ENCODE data around the gene DOK4. TPM values are rescaled to one million over a fixed set of nuclear protein-coding genes. Genes with fewer than 3 reads are reported as not detected.
A peak's percentile ranks its signal among the peaks of the same experiment; 100 is the strongest.
"Not testable (repeated sequence)": the region's sequence is repeated elsewhere in the genome, so short reads cannot be mapped to it uniquely, and the experiment has no call there.

The DOK4 gene
- total RNA-seq, 3 donors from 2014 or later (not counting 1 experiment from before 2014, with no cell fraction given): 0.75 to 2.5 (median 1.5) TPM

- H3K4me1 Mint-ChIP-seq: peaks cover 10 to 20% of the 10 kb centered on the region in 2 donors
- DNase-seq (peak in 1 of 2 donors; percentile 43), ATAC-seq (peak; percentile 12 to 16 (median 16))
- Histone ChIP-seq H3K4me3 (ENCODE audit: low read length) (peak overlapping the region; percentile 90), H3K9me3 (ENCODE audit: control insufficient read depth, insufficient read depth, low read length) (no peaks in the 10 kb centered on the region), H3K27ac (ENCODE audit: low read length) (peak overlapping the region; percentile 75), H3K27me3 (ENCODE audit: control insufficient read depth, insufficient read depth, low read length) (no peaks in the 10 kb centered on the region), H3K4me1 (ENCODE audit: control insufficient read depth, insufficient read depth, low read length) (peaks cover 20% of the 10 kb centered on the region), H3K36me3 (ENCODE audit: control insufficient read depth, insufficient read depth, low read length) (peaks cover 6% of the 10 kb centered on the region)
- no peak for TF ChIP-seq CTCF (IDR thresholded peaks at IDR 0.05)
- no peaks in the 10 kb centered on the region for H3K9me3 Mint-ChIP-seq
- peak overlapping the region; percentile 90 for H3K4me3 Mint-ChIP-seq
- H3K27ac Mint-ChIP-seq: peak overlapping the region; percentile 77 to 89
- intact Hi-C loops (cut with micrococcal nuclease): loop anchor here (1.0 kb wide), 2 partner anchors 16 to 289 kb away; partner anchors contain the start of genes KATNB1 and POLR2C
- H3K36me3 Mint-ChIP-seq: peaks cover 1% of the 10 kb centered on the region
- WGBS (ENCODE audit: insufficient coverage): 8% methylated on average over 28 of the region's 28 CpGs
- no peaks in the 10 kb centered on the region for H3K27me3 Mint-ChIP-seq (ENCODE audit: low read depth in 2 of 2)
These were observed 39.6 kb downstream of the DOK4 start for GRCh38 chr16:57446531-57447185.

- peaks cover 3% of the 10 kb centered on the region for H3K36me3 ChIP-seq (ENCODE audit: control insufficient read depth, insufficient read depth, low read length)
- TF ChIP-seq CTCF (IDR thresholded peaks at IDR 0.05): no peak
- DNase-seq: no peak
- H3K27me3 Mint-ChIP-seq (ENCODE audit: low read depth in 2 of 2): no peaks in the 10 kb centered on the region
- ATAC-seq: no peak
- H3K9me3 Mint-ChIP-seq: peaks cover 0 to 3% of the 10 kb centered on the region in 2 donors
- H3K9me3 ChIP-seq (ENCODE audit: control insufficient read depth, insufficient read depth, low read length): peaks cover 3% of the 10 kb centered on the region
- H3K27ac ChIP-seq (ENCODE audit: low read length): no peak overlapping the region
- peaks cover 20% of the 10 kb centered on the region for H3K4me1 ChIP-seq (ENCODE audit: control insufficient read depth, insufficient read depth, low read length)
- no peak overlapping the region for H3K27ac Mint-ChIP-seq
- intact Hi-C loops (cut with micrococcal nuclease): no loop called here
- no peaks in the 10 kb centered on the region for H3K27me3 ChIP-seq (ENCODE audit: control insufficient read depth, insufficient read depth, low read length)
- WGBS (ENCODE audit: insufficient coverage): 93% methylated on average over 2 of the region's 2 CpGs
- H3K36me3 Mint-ChIP-seq: peaks cover 13% of the 10 kb centered on the region
- no peak overlapping the region for H3K4me3 ChIP-seq (ENCODE audit: low read length)
- H3K4me3 Mint-ChIP-seq: peak overlapping the region; percentile 17
- peaks cover 10 to 20% of the 10 kb centered on the region in 2 donors for H3K4me1 Mint-ChIP-seq
These were observed 40.8 kb downstream of the DOK4 start for GRCh38 chr16:57445510-57445909.

GRCh38 chr16:57444711-57445110 lies 41.6 kb downstream of the DOK4 start:
- Mint-ChIP-seq H3K27me3 (ENCODE audit: low read depth in 2 of 2) (no peaks in the 10 kb centered on the region), H3K27ac (no peak overlapping the region), H3K9me3 (peaks cover 0 to 6% of the 10 kb centered on the region in 2 donors), H3K4me1 (peaks cover 10 to 20% of the 10 kb centered on the region in 2 donors), H3K4me3 (no peak overlapping the region), H3K36me3 (peaks cover 21% of the 10 kb centered on the region)
- H3K4me3 ChIP-seq (ENCODE audit: low read length): no peak overlapping the region
- DNase-seq (no peak), ATAC-seq (no peak)
- H3K4me1 ChIP-seq (ENCODE audit: control insufficient read depth, insufficient read depth, low read length): peaks cover 20% of the 10 kb centered on the region
- intact Hi-C loops (cut with micrococcal nuclease): no loop called here
- TF ChIP-seq CTCF (IDR thresholded peaks at IDR 0.05): no peak
- WGBS (ENCODE audit: insufficient coverage): 88% methylated on average over 3 of the region's 3 CpGs
- H3K36me3 ChIP-seq (ENCODE audit: control insufficient read depth, insufficient read depth, low read length): peaks cover 3% of the 10 kb centered on the region
- H3K27me3 ChIP-seq (ENCODE audit: control insufficient read depth, insufficient read depth, low read length): no peaks in the 10 kb centered on the region
- H3K27ac ChIP-seq (ENCODE audit: low read length): no peak overlapping the region
- H3K9me3 ChIP-seq (ENCODE audit: control insufficient read depth, insufficient read depth, low read length): peaks cover 10% of the 10 kb centered on the region

- H3K27ac ChIP-seq (ENCODE audit: low read length); DNase-seq; H3K4me3 Mint-ChIP-seq; H3K4me1 Mint-ChIP-seq; H3K9me3 Mint-ChIP-seq; H3K27me3 Mint-ChIP-seq (ENCODE audit: low read depth in 2 of 2); H3K27ac Mint-ChIP-seq; H3K27me3 ChIP-seq (ENCODE audit: control insufficient read depth, insufficient read depth, low read length); intact Hi-C loops (cut with micrococcal nuclease); H3K4me1 ChIP-seq (ENCODE audit: control insufficient read depth, insufficient read depth, low read length); H3K4me3 ChIP-seq (ENCODE audit: low read length); ATAC-seq: not testable (repeated sequence)
- Histone ChIP-seq H3K36me3 (ENCODE audit: control insufficient read depth, insufficient read depth, low read length) (peaks cover 23% of the 10 kb centered on the region), H3K9me3 (ENCODE audit: control insufficient read depth, insufficient read depth, low read length) (peaks cover 17% of the 10 kb centered on the region)
- 95% methylated on average over 6 of the region's 8 CpGs for WGBS (ENCODE audit: insufficient coverage)
- H3K36me3 Mint-ChIP-seq: peaks cover 35% of the 10 kb centered on the region
These were observed 45.7 kb downstream of the DOK4 start for GRCh38 chr16:57440551-57440950.

GRCh38 chr16:57439947-57440346 lies 46.3 kb downstream of the DOK4 start:
- H3K27ac ChIP-seq (ENCODE audit: low read length); H3K4me1 Mint-ChIP-seq; H3K9me3 Mint-ChIP-seq; H3K4me1 ChIP-seq (ENCODE audit: control insufficient read depth, insufficient read depth, low read length); H3K4me3 ChIP-seq (ENCODE audit: low read length); H3K27me3 Mint-ChIP-seq (ENCODE audit: low read depth in 2 of 2); DNase-seq; H3K27ac Mint-ChIP-seq; H3K27me3 ChIP-seq (ENCODE audit: control insufficient read depth, insufficient read depth, low read length); H3K4me3 Mint-ChIP-seq; ATAC-seq; intact Hi-C loops (cut with micrococcal nuclease): not testable (repeated sequence)
- peaks cover 35% of the 10 kb centered on the region for H3K36me3 Mint-ChIP-seq
- Histone ChIP-seq H3K9me3 (ENCODE audit: control insufficient read depth, insufficient read depth, low read length) (peaks cover 17% of the 10 kb centered on the region), H3K36me3 (ENCODE audit: control insufficient read depth, insufficient read depth, low read length) (peaks cover 29% of the 10 kb centered on the region)
- 99% methylated on average over 7 of the region's 8 CpGs for WGBS (ENCODE audit: insufficient coverage)

All from natural killer cell (primary cell).